ENCODE results near the gene ARHGAP15. TPM values are rescaled to one million over a fixed set of nuclear protein-coding genes. Genes with fewer than 3 reads are reported as not detected.

ARHGAP15 gene
- total and polyA plus RNA-seq, 7 experiments from 2014 or later = 164 to 311 (median 201) TPM

DNA sequence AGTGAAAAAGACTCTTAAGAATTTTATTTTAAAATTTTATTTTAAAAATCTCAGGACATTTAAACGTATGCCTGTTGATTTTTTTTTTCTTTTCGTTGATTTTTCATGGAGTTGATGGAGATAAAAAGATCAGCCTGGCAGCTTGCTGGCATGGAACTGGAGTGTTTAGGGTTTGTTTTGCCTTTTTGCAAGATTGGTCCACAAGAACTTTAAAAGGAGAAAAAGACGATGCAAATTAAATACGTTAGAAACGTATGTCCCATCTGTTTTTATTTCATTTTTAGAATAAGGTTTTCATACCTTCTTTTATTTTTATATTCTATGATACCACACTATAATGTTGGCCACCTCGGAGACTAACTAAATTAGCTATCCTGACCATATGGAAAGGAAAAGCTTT is 254.9 kb downstream of the ARHGAP15 start:
- intact Hi-C loops (cut with micrococcal nuclease) = loop anchor here in 1 of 2 donors (1.0 to 2.0 kb wide), 2 partner anchors 9 to 17 kb away; no protein-coding TSS in a partner anchor
- Mint-ChIP-seq H3K4me3 (no peak overlapping the region), H3K9me3 (peaks cover 0 to 5% (median 0%) of the 10 kb centered on the region in 11 donors), H3K36me3 (peaks cover 0 to 31% (median 19%) of the 10 kb centered on the region in 5 donors), H3K4me1 (peaks cover 12 to 51% (median 34%) of the 10 kb centered on the region in 7 donors), H3K27me3 (no peaks in the 10 kb centered on the region), H3K27ac (peak overlapping the region in 1 of 9 donors; percentile 56)
- ChIA-PET CTCF (interaction anchor here (0.7 kb wide), 1 partner anchor 182 kb away, joined by 3 read pairs; no protein-coding TSS in a partner anchor), POLR2A (interaction anchor here (1.2 kb wide), 1 partner anchor 12 kb away, joined by 3 read pairs; no protein-coding TSS in a partner anchor)
- Histone ChIP-seq H3K36me3 (ENCODE audit: control insufficient read depth in 2 of 3, insufficient read depth in 3 of 3, low read length in 3 of 3) (peaks cover 0 to 1% (median 0%) of the 10 kb centered on the region in 3 experiments), H3K9me3 (ENCODE audit: control insufficient read depth in 2 of 3, low read length in 3 of 3) (no peaks in the 10 kb centered on the region), H3K27me3 (ENCODE audit: control insufficient read depth in 2 of 2, insufficient read depth in 2 of 2, low read length in 2 of 2) (no peaks in the 10 kb centered on the region), H3K4me3 (ENCODE audit: low read length) (no peak overlapping the region), H3K27ac (ENCODE audit: low read depth, low read length) (no peak overlapping the region), H3K4me1 (ENCODE audit: control insufficient read depth in 2 of 2, insufficient read depth in 2 of 2, low read length in 2 of 2) (peaks cover 0 to 4% of the 10 kb centered on the region in 2 donors)
- DNase-seq = no peak
- ATAC-seq = no peak

DNA sequence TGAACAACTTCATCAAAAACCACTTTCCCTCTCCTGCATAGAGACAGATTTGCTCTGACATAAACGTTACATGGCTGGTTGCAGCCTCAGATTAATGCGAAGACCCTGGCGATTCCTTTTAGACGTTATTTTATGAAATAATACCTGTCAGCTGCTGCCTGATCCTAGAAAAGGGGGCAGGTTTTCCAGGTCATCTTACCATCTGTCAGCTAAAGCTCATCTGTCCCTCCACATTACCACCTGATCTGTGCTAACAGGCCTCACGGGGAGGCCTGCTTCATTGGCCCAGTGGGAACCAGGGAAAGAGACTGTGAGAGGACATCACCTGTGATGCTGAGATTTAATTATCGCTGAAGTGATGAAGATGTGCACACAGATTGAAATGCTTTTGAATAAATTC is 261.0 kb downstream of the ARHGAP15 start:
- Histone ChIP-seq H3K27ac (ENCODE audit: low read depth, low read length) (no peak overlapping the region), H3K27me3 (ENCODE audit: control insufficient read depth in 2 of 2, insufficient read depth in 2 of 2, low read length in 2 of 2) (no peaks in the 10 kb centered on the region), H3K9me3 (ENCODE audit: control insufficient read depth in 2 of 3, low read length in 3 of 3) (no peaks in the 10 kb centered on the region), H3K4me1 (ENCODE audit: control insufficient read depth in 2 of 2, insufficient read depth in 2 of 2, low read length in 2 of 2) (no peaks in the 10 kb centered on the region), H3K4me3 (ENCODE audit: low read length) (no peak overlapping the region), H3K36me3 (ENCODE audit: control insufficient read depth in 2 of 3, insufficient read depth in 3 of 3, low read length in 3 of 3) (peaks cover 0 to 12% (median 0%) of the 10 kb centered on the region in 3 experiments)
- H3K4me3 Mint-ChIP-seq = no peak overlapping the region
- no peaks in the 10 kb centered on the region for H3K9me3 Mint-ChIP-seq
- H3K27me3 Mint-ChIP-seq = no peaks in the 10 kb centered on the region
- DNase-seq (no peak), ATAC-seq (no peak)
- CTCF ChIA-PET = no interaction called here
- H3K27ac Mint-ChIP-seq = peak overlapping the region in 1 of 9 donors; percentile 6
- intact Hi-C loops (cut with micrococcal nuclease) = no loop called here
- POLR2A ChIA-PET = no interaction called here
- peaks cover 0 to 53% (median 35%) of the 10 kb centered on the region in 7 donors for H3K4me1 Mint-ChIP-seq
- H3K36me3 Mint-ChIP-seq = peaks cover 0 to 45% (median 22%) of the 10 kb centered on the region in 5 donors

DNA sequence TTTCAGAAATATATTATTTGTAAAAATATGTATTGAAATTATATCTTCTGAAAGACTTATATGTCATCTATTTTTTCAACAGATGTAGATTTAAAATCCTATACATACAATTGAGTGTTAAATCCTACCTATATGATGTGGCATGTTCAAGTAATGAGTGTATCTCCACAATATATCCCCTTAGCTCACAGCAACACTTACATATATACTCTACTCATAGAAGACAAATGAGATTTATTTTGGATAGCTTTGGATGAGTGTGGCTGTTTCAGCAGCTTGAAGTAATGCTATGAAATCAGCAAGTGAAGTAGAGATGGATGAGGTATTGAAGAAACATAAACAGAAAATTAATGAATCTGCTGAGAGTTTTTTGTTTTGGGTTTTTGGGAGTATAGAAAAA is 263.1 kb downstream of the ARHGAP15 start:
- ChIA-PET CTCF (no interaction called here), POLR2A (no interaction called here)
- H3K4me3 ChIP-seq (ENCODE audit: low read length) = no peak overlapping the region
- no peaks in the 10 kb centered on the region for H3K9me3 Mint-ChIP-seq
- ATAC-seq (no peak), DNase-seq (no peak)
- no peaks in the 10 kb centered on the region for H3K27me3 Mint-ChIP-seq
- H3K9me3 ChIP-seq (ENCODE audit: control insufficient read depth in 2 of 3, low read length in 3 of 3) = no peaks in the 10 kb centered on the region
- intact Hi-C loops (cut with micrococcal nuclease) = no loop called here
- H3K4me3 Mint-ChIP-seq = no peak overlapping the region
- no peak overlapping the region for H3K27ac ChIP-seq (ENCODE audit: low read depth, low read length)
- H3K27me3 ChIP-seq (ENCODE audit: control insufficient read depth in 2 of 2, insufficient read depth in 2 of 2, low read length in 2 of 2) = no peaks in the 10 kb centered on the region
- H3K36me3 ChIP-seq (ENCODE audit: control insufficient read depth in 2 of 3, insufficient read depth in 3 of 3, low read length in 3 of 3) = peaks cover 0 to 12% (median 0%) of the 10 kb centered on the region in 3 experiments
- peaks cover 7 to 70% (median 50%) of the 10 kb centered on the region in 7 donors for H3K4me1 Mint-ChIP-seq
- H3K27ac Mint-ChIP-seq = peak overlapping the region in 2 of 9 donors; percentile 4 to 8
- no peaks in the 10 kb centered on the region for H3K4me1 ChIP-seq (ENCODE audit: control insufficient read depth in 2 of 2, insufficient read depth in 2 of 2, low read length in 2 of 2)
- peaks cover 0 to 51% (median 29%) of the 10 kb centered on the region in 5 donors for H3K36me3 Mint-ChIP-seq

DNA sequence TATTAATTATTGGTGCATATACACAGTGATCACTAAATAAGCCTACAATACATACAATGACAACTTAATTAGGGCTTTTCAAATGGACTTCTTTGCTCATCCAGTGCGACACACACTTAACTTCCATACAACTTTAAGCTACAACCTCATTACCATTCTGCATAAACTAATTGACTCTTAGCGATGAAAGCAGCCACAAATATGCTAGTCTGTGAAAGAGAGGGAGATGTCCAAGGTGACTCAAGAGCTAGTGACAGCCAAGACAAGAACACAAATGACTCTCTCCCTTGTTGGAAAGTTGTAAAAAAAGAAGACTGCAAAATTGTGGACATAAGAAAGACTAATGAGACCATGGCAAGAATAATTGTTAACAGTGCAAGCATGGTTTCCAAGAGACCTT is 264.8 kb downstream of the ARHGAP15 start:
- ChIA-PET CTCF (no interaction called here), POLR2A (no interaction called here)
- Mint-ChIP-seq H3K9me3 (no peaks in the 10 kb centered on the region), H3K4me3 (no peak overlapping the region), H3K4me1 (peaks cover 13 to 78% (median 54%) of the 10 kb centered on the region in 7 donors), H3K27me3 (no peaks in the 10 kb centered on the region), H3K36me3 (peaks cover 0 to 51% (median 28%) of the 10 kb centered on the region in 5 donors), H3K27ac (peak overlapping the region in 4 of 9 donors; percentile 10 to 36 (median 24))
- Histone ChIP-seq H3K4me3 (ENCODE audit: low read length) (no peak overlapping the region), H3K4me1 (ENCODE audit: control insufficient read depth in 2 of 2, insufficient read depth in 2 of 2, low read length in 2 of 2) (no peaks in the 10 kb centered on the region), H3K9me3 (ENCODE audit: control insufficient read depth in 2 of 3, low read length in 3 of 3) (no peaks in the 10 kb centered on the region), H3K36me3 (ENCODE audit: control insufficient read depth in 2 of 3, insufficient read depth in 3 of 3, low read length in 3 of 3) (peaks cover 0 to 12% (median 0%) of the 10 kb centered on the region in 3 experiments), H3K27ac (ENCODE audit: low read depth, low read length) (no peak overlapping the region), H3K27me3 (ENCODE audit: control insufficient read depth in 2 of 2, insufficient read depth in 2 of 2, low read length in 2 of 2) (no peaks in the 10 kb centered on the region)
- no peak for ATAC-seq
- DNase-seq = no peak
- intact Hi-C loops (cut with micrococcal nuclease) = loop anchor here in 1 of 2 donors (2.0 kb wide), 1 partner anchor 15 kb away; no protein-coding TSS in a partner anchor

DNA sequence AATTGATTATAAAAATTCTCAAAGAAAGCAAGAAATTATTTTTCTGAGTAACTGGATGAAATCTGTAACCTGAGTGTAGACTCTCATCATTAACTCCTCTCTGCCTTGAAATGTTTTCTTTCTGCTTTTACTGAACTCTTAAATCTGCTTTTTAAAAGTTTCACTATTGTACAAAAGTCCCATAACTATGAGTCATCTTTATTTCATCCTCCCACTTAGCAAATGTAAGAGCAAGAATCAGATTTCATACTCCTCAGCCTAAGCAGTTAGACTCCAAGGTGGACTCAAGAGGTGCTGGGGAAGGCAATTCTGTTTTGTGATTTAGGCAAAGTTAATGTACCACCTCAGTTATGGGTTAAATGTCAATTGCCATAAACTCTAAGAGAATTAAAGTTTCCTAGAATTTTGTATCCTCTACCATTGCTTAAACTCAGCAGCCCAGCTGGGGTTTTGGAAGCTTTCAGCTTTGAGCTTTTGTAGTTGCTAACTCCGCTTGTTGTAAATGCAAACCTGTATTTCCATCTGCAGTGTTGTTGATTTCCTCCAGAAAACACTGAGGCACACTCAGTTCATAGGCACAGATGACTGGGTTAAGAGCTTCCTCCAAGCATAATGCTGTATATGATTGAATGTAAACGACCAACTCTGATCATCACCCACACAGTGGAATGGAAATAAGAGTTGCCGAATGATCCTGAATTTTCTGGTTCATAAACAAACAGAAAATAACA is 268.8 kb downstream of the ARHGAP15 start:
- DNase-seq (no peak), ATAC-seq (no peak)
- peak overlapping the region in 3 of 9 donors; percentile 45 to 67 (median 47) for H3K27ac Mint-ChIP-seq
- no peaks in the 10 kb centered on the region for H3K4me1 ChIP-seq (ENCODE audit: control insufficient read depth in 2 of 2, insufficient read depth in 2 of 2, low read length in 2 of 2)
- no peaks in the 10 kb centered on the region for H3K9me3 Mint-ChIP-seq
- H3K27ac ChIP-seq (ENCODE audit: low read depth, low read length) = no peak overlapping the region
- no peak overlapping the region for H3K4me3 Mint-ChIP-seq
- H3K4me1 Mint-ChIP-seq = peaks cover 16 to 76% (median 60%) of the 10 kb centered on the region in 7 donors
- no peak overlapping the region for H3K4me3 ChIP-seq (ENCODE audit: low read length)
- ChIA-PET CTCF (no interaction called here), POLR2A (no interaction called here)
- H3K36me3 Mint-ChIP-seq = peaks cover 0 to 32% (median 9%) of the 10 kb centered on the region in 5 donors
- intact Hi-C loops (cut with micrococcal nuclease) = no loop called here
- no peaks in the 10 kb centered on the region for H3K36me3 ChIP-seq (ENCODE audit: control insufficient read depth in 2 of 3, insufficient read depth in 3 of 3, low read length in 3 of 3)
- H3K9me3 ChIP-seq (ENCODE audit: control insufficient read depth in 2 of 3, low read length in 3 of 3) = no peaks in the 10 kb centered on the region
- H3K27me3 Mint-ChIP-seq = no peaks in the 10 kb centered on the region
- no peaks in the 10 kb centered on the region for H3K27me3 ChIP-seq (ENCODE audit: control insufficient read depth in 2 of 2, insufficient read depth in 2 of 2, low read length in 2 of 2)

DNA sequence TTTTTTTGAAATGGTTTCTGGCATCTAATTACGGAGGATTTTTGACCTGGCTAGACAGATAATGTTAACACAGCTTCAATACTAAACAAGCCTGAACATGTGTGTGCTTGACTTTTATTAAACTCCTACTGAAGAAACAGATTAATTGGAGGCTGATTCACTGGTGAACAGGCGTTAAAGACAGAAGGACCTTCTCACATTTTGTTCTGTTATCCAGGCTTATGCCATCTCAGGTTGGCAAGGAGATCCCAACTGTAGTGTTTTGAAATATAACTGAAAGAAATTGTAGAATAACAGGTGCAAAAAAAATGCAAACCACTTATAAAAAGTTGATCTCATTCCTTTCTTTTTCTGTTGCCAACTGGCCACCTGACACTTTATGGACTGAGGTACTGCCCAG is 269.6 kb downstream of the ARHGAP15 start:
- H3K36me3 ChIP-seq (ENCODE audit: control insufficient read depth in 2 of 3, insufficient read depth in 3 of 3, low read length in 3 of 3) = no peaks in the 10 kb centered on the region
- no peak overlapping the region for H3K4me3 ChIP-seq (ENCODE audit: low read length)
- peak overlapping the region in 2 of 9 donors; percentile 47 to 67 for H3K27ac Mint-ChIP-seq
- no peaks in the 10 kb centered on the region for H3K27me3 ChIP-seq (ENCODE audit: control insufficient read depth in 2 of 2, insufficient read depth in 2 of 2, low read length in 2 of 2)
- H3K27me3 Mint-ChIP-seq = no peaks in the 10 kb centered on the region
- no peaks in the 10 kb centered on the region for H3K4me1 ChIP-seq (ENCODE audit: control insufficient read depth in 2 of 2, insufficient read depth in 2 of 2, low read length in 2 of 2)
- ChIA-PET CTCF (no interaction called here), POLR2A (no interaction called here)
- no peak overlapping the region for H3K4me3 Mint-ChIP-seq
- H3K4me1 Mint-ChIP-seq = peaks cover 16 to 82% (median 65%) of the 10 kb centered on the region in 7 donors
- DNase-seq = no peak
- no peak for ATAC-seq
- intact Hi-C loops (cut with micrococcal nuclease) = no loop called here
- H3K9me3 ChIP-seq (ENCODE audit: control insufficient read depth in 2 of 3, low read length in 3 of 3) = no peaks in the 10 kb centered on the region
- H3K36me3 Mint-ChIP-seq = peaks cover 0 to 35% (median 13%) of the 10 kb centered on the region in 5 donors
- H3K9me3 Mint-ChIP-seq = no peaks in the 10 kb centered on the region
- H3K27ac ChIP-seq (ENCODE audit: low read depth, low read length) = no peak overlapping the region

All from naive thymus-derived CD4-positive, alpha-beta T cell (primary cell).